Ascending aorta (tissue), 2 donors: ENCODE measurements around the gene FGD4. TPM values are rescaled to one million over a fixed set of nuclear protein-coding genes. Genes with fewer than 3 reads are reported as not detected.

Source experiments
- DNase-seq, 2 donors: peaks; one replicate each; pipeline ENCODE4 v3.0.0-alpha.2; 2019; ENCODE audit warnings: low spot score in 2 of 2
- H3K27ac ChIP-seq, 2 donors: fragments of 200-600 bp; sonication (generic); one replicate each; pipeline ENCODE4 v1.5.1; 2016 to 2017; ENCODE audit warnings: mild to moderate bottlenecking in 1 of 2
- H3K27me3 ChIP-seq: fragments of 200-600 bp; sonication (generic); one replicate; pipeline ENCODE4 v1.5.1; 2017
- H3K36me3 ChIP-seq, 2 donors: fragments of 200-600 bp; sonication (generic); one replicate each; pipeline ENCODE4 v1.5.1; 2016
- H3K4me1 ChIP-seq, 2 donors: fragments of 200-600 bp; sonication (generic); one replicate each; pipeline ENCODE4 v1.5.1; 2016 to 2017; ENCODE audit warnings: mild to moderate bottlenecking in 1 of 2
- H3K4me3 ChIP-seq, 2 donors: fragments of 200-600 bp; sonication (generic); one replicate each; pipeline ENCODE4 v1.5.1; 2016 to 2017; ENCODE audit warnings: mild to moderate bottlenecking in 1 of 2
- H3K9me3 ChIP-seq, 2 donors: fragments of 200-600 bp; sonication (generic); one replicate each; pipeline ENCODE4 v1.5.1; 2016
- CTCF ChIP-seq, 3 experiments: fragments of 200-600 bp in 2 of 3; fragments of 450-650 bp in 1 of 3; sonication (generic) in 2 of 3; IDR thresholded peaks; one replicate each; pipeline ENCODE4 v1.5.1; 2016 to 2019; ENCODE audit warnings: antibody characterized with exemption in 3 of 3, mild to moderate bottlenecking in 1 of 3, moderate library complexity in 1 of 3
- intact Hi-C: fragments of 100-400 bp; cut with DNase I; formaldehyde crosslinking; loops from one replicate; pipeline ENCODE4 v1.15.1; 2023
- total RNA-seq: library from RNA; depleted of rRNA; stranded (reverse); fragments of >200 nt; gene quantifications from one replicate; pipeline ENCODE4 v1.1.0, GENCODE V29; 2016

Gene FGD4
- total RNA-seq, 1 donor from 2014 or later, result 47.5 TPM

- TF ChIP-seq CTCF (IDR thresholded peaks at IDR 0.05), result no peak
These were observed 79.7 kb downstream of the FGD4 start for GRCh38 chr12:32478858-32479725.

GRCh38 chr12:32482226-32482625, 82.9 kb downstream of the FGD4 start:
- intact Hi-C loops, result no loop called here
- no peak for TF ChIP-seq CTCF (IDR thresholded peaks at IDR 0.05)
- Histone ChIP-seq H3K9me3 (no peaks in the 10 kb centered on the region), H3K36me3 (no peaks in the 10 kb centered on the region), H3K27me3 (no peaks in the 10 kb centered on the region), H3K27ac (no peak overlapping the region), H3K4me1 (no peaks in the 10 kb centered on the region), H3K4me3 (no peak overlapping the region)
- no peak for DNase-seq

More at GRCh38 chr12:32478858-32479725, 79.7 kb downstream of the FGD4 start:
- no peak overlapping the region for H3K4me3 ChIP-seq
- intact Hi-C loops, result no loop called here
- no peak overlapping the region for H3K27ac ChIP-seq
- no peaks in the 10 kb centered on the region for H3K4me1 ChIP-seq
- H3K27me3 ChIP-seq, result no peaks in the 10 kb centered on the region
- no peak for DNase-seq
- no peaks in the 10 kb centered on the region for H3K9me3 ChIP-seq
- H3K36me3 ChIP-seq, result no peaks in the 10 kb centered on the region

GRCh38 chr12:32483499-32483898, 84.1 kb downstream of the FGD4 start:
- no peak for DNase-seq
- Histone ChIP-seq H3K9me3 (no peaks in the 10 kb centered on the region), H3K4me3 (no peak overlapping the region), H3K27me3 (no peaks in the 10 kb centered on the region), H3K4me1 (no peaks in the 10 kb centered on the region), H3K27ac (peak overlapping the region in 1 of 2 donors; percentile 32), H3K36me3 (no peaks in the 10 kb centered on the region)
- intact Hi-C loops, result no loop called here
- no peak for TF ChIP-seq CTCF (IDR thresholded peaks at IDR 0.05)

DNA sequence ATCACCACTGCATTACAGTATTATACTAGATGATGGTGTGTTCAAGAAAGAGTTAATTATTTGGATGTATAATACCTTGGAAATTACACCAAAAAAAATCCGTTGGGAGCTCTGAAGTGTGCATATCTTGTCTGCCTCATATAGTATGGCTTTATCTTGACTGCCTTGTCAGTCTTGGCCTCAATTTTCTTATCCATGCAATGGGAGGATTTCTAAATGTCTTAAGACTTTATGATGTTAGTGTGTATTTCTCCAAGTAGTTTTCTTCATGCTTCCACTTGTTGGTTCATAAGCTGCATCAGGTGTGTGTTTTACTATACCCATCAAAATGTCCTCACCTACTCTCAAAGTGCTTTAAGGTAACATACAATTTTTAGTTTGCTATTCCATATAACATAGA, 84.6 kb downstream of the FGD4 start:
- intact Hi-C loops, result no loop called here
- Histone ChIP-seq H3K4me1 (no peaks in the 10 kb centered on the region), H3K4me3 (no peak overlapping the region), H3K27me3 (no peaks in the 10 kb centered on the region), H3K36me3 (no peaks in the 10 kb centered on the region), H3K27ac (no peak overlapping the region), H3K9me3 (no peaks in the 10 kb centered on the region)
- TF ChIP-seq CTCF (IDR thresholded peaks at IDR 0.05), result no peak
- no peak for DNase-seq

DNA sequence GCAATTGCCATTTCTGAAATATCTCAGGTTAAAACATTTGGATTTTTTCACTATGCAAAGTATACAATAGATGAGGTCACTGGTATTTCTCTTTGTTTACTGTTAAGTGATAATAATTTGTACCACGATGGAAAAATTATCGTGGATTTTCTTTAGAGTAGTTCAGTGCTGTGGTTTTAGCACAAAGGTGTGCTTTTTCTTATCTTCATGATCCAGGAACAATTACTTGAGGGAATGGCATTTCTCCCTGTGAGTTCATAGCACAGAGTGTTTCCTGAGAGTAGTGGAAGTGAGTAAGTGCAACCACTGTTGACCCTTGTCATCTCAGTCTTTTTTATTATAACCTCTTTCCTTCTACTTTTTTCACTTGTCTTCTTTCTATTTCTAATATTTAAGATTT, 86.8 kb downstream of the FGD4 start:
- no peak for TF ChIP-seq CTCF (IDR thresholded peaks at IDR 0.05)
- H3K4me3 ChIP-seq, result peak overlapping the region in 1 of 2 donors; percentile 17
- intact Hi-C loops, result no loop called here

More for the DNA sequence above, 86.8 kb downstream of the FGD4 start:
- no peaks in the 10 kb centered on the region for H3K36me3 ChIP-seq
- no peaks in the 10 kb centered on the region for H3K4me1 ChIP-seq
- no peaks in the 10 kb centered on the region for H3K9me3 ChIP-seq
- no peaks in the 10 kb centered on the region for H3K27me3 ChIP-seq
- no peak for DNase-seq
- H3K27ac ChIP-seq, result peak overlapping the region in 1 of 2 donors; percentile 20
